HG03095 (cell line): Measurements from ENCODE around the gene CAMK2A.

Experiments
- ATAC-seq: cut with Tn5 transposase; IDR thresholded peaks from one replicate; pipeline ENCODE4 v1.9.1; 2021; ENCODE audit warnings: moderate library complexity; ENCODE audit not compliant: unreplicated experiment

Gene CAMK2A

GRCh38 chr5:150289551-150290390 is at the start of gene CAMK2A:
Gene CAMK2A, minus strand, starts transcription at chr5:150289773. Its CDS starts 148 bp downstream, at chr5:150289625.
- no peak for ATAC-seq

GRCh38 chr5:150339165-150339564 is 49.6 kb upstream of the CAMK2A start:
- no peak for ATAC-seq

- ATAC-seq: no peak
Observed at GRCh38 chr5:150338546-150338945, 49.0 kb upstream of the CAMK2A start.

GRCh38 chr5:150335778-150336177 is 46.2 kb upstream of the CAMK2A start:
- no peak for ATAC-seq

- no peak for ATAC-seq
Observed at GRCh38 chr5:150333400-150333799, 43.8 kb upstream of the CAMK2A start.

- ATAC-seq: no peak
Observed at GRCh38 chr5:150329881-150330876, 40.6 kb upstream of the CAMK2A start.

- ATAC-seq: no peak
Observed at GRCh38 chr5:150329038-150329437, 39.5 kb upstream of the CAMK2A start.

- ATAC-seq: no peak
Observed at GRCh38 chr5:150328515-150328914, 38.9 kb upstream of the CAMK2A start.

GRCh38 chr5:150327139-150327538 is 37.6 kb upstream of the CAMK2A start:
- no peak for ATAC-seq

- no peak for ATAC-seq
Observed at GRCh38 chr5:150326707-150327106, 37.1 kb upstream of the CAMK2A start.

GRCh38 chr5:150325426-150325825 is 35.9 kb upstream of the CAMK2A start:
- ATAC-seq: no peak

GRCh38 chr5:150323819-150324218 is 34.2 kb upstream of the CAMK2A start:
- no peak for ATAC-seq

GRCh38 chr5:150323092-150323491 is 33.5 kb upstream of the CAMK2A start:
- ATAC-seq: no peak

GRCh38 chr5:150322202-150322601 is 32.6 kb upstream of the CAMK2A start:
- no peak for ATAC-seq

- ATAC-seq: no peak
Observed at GRCh38 chr5:150321784-150322183, 32.2 kb upstream of the CAMK2A start.

GRCh38 chr5:150321211-150321610 is 31.6 kb upstream of the CAMK2A start:
- no peak for ATAC-seq

GRCh38 chr5:150320044-150320613 is 30.6 kb upstream of the CAMK2A start:
- ATAC-seq: no peak

GRCh38 chr5:150319484-150319790 is 29.9 kb upstream of the CAMK2A start:
- no peak for ATAC-seq

- no peak for ATAC-seq
Observed at GRCh38 chr5:150318613-150319483, 29.3 kb upstream of the CAMK2A start.
